ES-I3 (cell line): Measurements from ENCODE around the gene AHR.
"Not testable (repeated sequence)": the region's sequence is repeated elsewhere in the genome, so short reads cannot be mapped to it uniquely, and the experiment has no call there.

Experiments used
- H3K36me3 ChIP-seq: 2 replicates; pipeline ENCODE4 v1.6.1; 2013; ENCODE audit warnings: mild to moderate bottlenecking, low read length, control low read depth, moderate library complexity; ENCODE audit not compliant: insufficient read depth
- H3K4me1 ChIP-seq: 2 replicates; pipeline ENCODE4 v1.6.1; 2013; ENCODE audit warnings: mild to moderate bottlenecking, control low read depth, low read length; ENCODE audit not compliant: insufficient read depth
- H3K9ac ChIP-seq: 2 replicates; pipeline ENCODE4 v1.6.1; 2013; ENCODE audit warnings: low read depth, mild to moderate bottlenecking, low read length, moderate library complexity
- H3K9me3 ChIP-seq: 2 replicates; pipeline ENCODE4 v1.6.1; 2013; ENCODE audit warnings: mild to moderate bottlenecking, low read length, moderate library complexity; ENCODE audit not compliant: control insufficient read depth, insufficient read depth

Gene AHR

DNA sequence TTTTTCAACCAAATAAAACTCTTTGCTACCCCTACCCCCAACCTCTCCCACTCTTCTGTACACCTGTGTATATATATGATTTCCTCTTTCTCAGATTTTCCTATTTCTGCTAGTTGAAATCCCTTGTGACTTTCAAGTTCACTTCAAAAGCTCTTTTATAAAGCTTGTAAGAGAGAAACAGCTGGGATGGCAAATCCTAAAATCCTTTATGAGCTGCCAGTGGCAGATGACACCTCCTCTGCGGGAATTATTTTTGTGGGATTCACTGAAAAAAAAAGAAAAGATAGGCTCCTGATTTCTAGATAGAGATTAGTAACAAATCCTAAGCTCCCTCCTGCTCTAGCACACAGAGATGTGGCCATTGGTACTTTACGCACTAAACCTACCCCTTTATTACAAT lies 92.9 kb downstream of the AHR start:
- Histone ChIP-seq H3K9ac (no peak overlapping the region), H3K9me3 (peaks cover 4% of the 10 kb centered on the region; the same call in 1 of the 2 replicates), H3K4me1 (no peaks in the 10 kb centered on the region), H3K36me3 (no peaks in the 10 kb centered on the region)

DNA sequence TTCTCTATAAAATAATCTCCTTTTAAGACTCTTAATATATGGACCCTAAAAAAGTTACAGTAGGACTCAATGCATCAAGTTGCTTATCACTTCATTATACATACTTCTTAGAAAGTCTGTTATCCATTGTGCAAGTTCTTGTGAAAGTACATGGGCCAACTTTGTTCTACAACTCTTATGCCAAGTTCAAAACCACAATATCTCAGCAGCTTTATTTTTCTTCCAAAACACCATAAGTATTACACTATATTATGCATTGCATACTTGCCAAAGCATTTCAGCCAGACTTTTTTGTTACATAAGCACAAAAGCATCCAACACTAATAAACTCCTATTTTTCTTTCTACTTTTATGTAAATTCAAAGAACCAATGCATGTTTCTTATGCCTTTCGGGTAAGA lies 94.4 kb downstream of the AHR start:
- H3K9ac ChIP-seq, result no peak overlapping the region
- H3K36me3 ChIP-seq, result no peaks in the 10 kb centered on the region
- no peaks in the 10 kb centered on the region for H3K4me1 ChIP-seq
- peaks cover 4% of the 10 kb centered on the region; the same call in 1 of the 2 replicates for H3K9me3 ChIP-seq

DNA sequence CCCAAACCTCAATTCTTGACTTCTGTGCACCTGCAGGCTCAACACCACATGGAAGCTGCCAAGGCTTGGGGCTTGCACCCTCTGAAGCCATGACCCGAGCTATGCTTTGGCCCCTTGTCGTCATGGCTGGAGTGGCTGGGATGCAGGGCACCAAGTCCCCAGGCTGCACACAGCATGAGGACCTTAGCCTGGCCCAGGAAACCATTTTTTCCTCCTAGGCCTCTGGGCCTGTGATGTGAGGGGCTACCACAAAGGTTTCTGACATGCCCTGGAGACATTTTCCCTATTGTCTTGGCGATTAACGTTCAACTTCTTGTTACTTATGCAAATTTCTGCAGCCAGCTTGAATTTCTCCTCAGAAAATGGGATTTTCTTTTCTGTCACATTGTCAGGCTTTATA lies 96.1 kb downstream of the AHR start:
- H3K9ac ChIP-seq, H3K36me3 ChIP-seq, H3K4me1 ChIP-seq, H3K9me3 ChIP-seq: not testable (repeated sequence)
